Liver (tissue), 9 donors: ENCODE data around the gene F8. TPM values are rescaled to one million over a fixed set of nuclear protein-coding genes. Genes with fewer than 3 reads are reported as not detected.

Experiments used
- DNase-seq: peaks from one replicate; pipeline ENCODE4 v3.0.0-alpha.2; 2017; ENCODE audit warnings: low spot score
- H3K27ac ChIP-seq, 2 donors: one replicate each; pipeline ENCODE4 v1.7.0; 2013; ENCODE audit warnings: inconsistent platforms in 2 of 2, low read length in 2 of 2, control low read depth in 1 of 2, low read depth in 1 of 2, mild to moderate bottlenecking in 1 of 2
- H3K27me3 ChIP-seq, 4 donors: one replicate each; pipeline versions ENCODE4 v1.6.1 to v1.7.0; 2013; ENCODE audit warnings: low read length in 3 of 4, inconsistent platforms in 1 of 4, mild to moderate bottlenecking in 1 of 4, moderate library complexity in 1 of 4; ENCODE audit not compliant: control insufficient read depth in 4 of 4, insufficient read depth in 4 of 4
- H3K36me3 ChIP-seq, 4 donors: one replicate each; pipeline versions ENCODE4 v1.6.1 to v1.7.0; 2013; ENCODE audit warnings: low read length in 3 of 4, mild to moderate bottlenecking in 3 of 4, low read depth in 1 of 4, moderate library complexity in 1 of 4; ENCODE audit not compliant: control insufficient read depth in 4 of 4, insufficient read depth in 3 of 4
- H3K4me1 ChIP-seq, 4 donors: one replicate each; pipeline versions ENCODE4 v1.6.1 to v1.7.0; 2013; ENCODE audit warnings: low read length in 3 of 4, mild to moderate bottlenecking in 3 of 4, moderate library complexity in 1 of 4; ENCODE audit not compliant: control insufficient read depth in 4 of 4, insufficient read depth in 4 of 4
- H3K4me3 ChIP-seq, 3 donors: one replicate each; pipeline versions ENCODE4 v1.6.1 to v1.7.0; 2013; ENCODE audit warnings: low read length in 3 of 3, control low read depth in 1 of 3, low read depth in 1 of 3, mild to moderate bottlenecking in 1 of 3
- H3K9ac ChIP-seq, 2 donors: one replicate each; pipeline ENCODE4 v1.7.0; 2013; ENCODE audit warnings: low read length in 2 of 2, mild to moderate bottlenecking in 2 of 2, moderate library complexity in 2 of 2, control low read depth in 1 of 2, low read depth in 1 of 2
- H3K9me3 ChIP-seq, 4 donors: one replicate each; pipeline versions ENCODE4 v1.6.1 to v1.7.0; 2013; ENCODE audit warnings: low read length in 3 of 4; ENCODE audit not compliant: control insufficient read depth in 4 of 4
- EGR1 ChIP-seq, 2 donors: IDR thresholded peaks; 2 replicates each; pipeline ENCODE4 v1.6.1; 2016 to 2018; ENCODE audit warnings: antibody characterized with exemption in 2 of 2, low read depth in 2 of 2
- FOXA1 ChIP-seq: IDR thresholded peaks from 2 replicates; pipeline ENCODE4 v1.6.1; 2016; ENCODE audit warnings: antibody characterized with exemption
- GABPA ChIP-seq, 2 donors: IDR thresholded peaks in 1 of 2; conservative IDR thresholded peaks in 1 of 2; 2 replicates each; pipeline ENCODE4 v1.6.1; 2016; ENCODE audit warnings: antibody characterized with exemption in 2 of 2, mild to moderate bottlenecking in 1 of 2, moderate library complexity in 1 of 2
- HNF4A ChIP-seq, 2 donors: conservative IDR thresholded peaks; 2 replicates each; pipeline ENCODE4 v1.6.1; 2016; ENCODE audit warnings: antibody characterized with exemption in 2 of 2, mild to moderate bottlenecking in 2 of 2
- HNF4G ChIP-seq: IDR thresholded peaks from 2 replicates; pipeline ENCODE4 v1.6.1; 2016; ENCODE audit warnings: antibody characterized with exemption
- JUND ChIP-seq, 2 donors: IDR thresholded peaks; 2 replicates each; pipeline ENCODE4 v1.6.1; 2016; ENCODE audit warnings: antibody characterized with exemption in 2 of 2
- NR2F2 ChIP-seq: IDR thresholded peaks from 2 replicates; pipeline ENCODE4 v1.6.1; 2016; ENCODE audit warnings: antibody characterized with exemption
- RXRA ChIP-seq, 2 donors: IDR thresholded peaks; 2 replicates each; pipeline ENCODE4 v1.6.1; 2017 to 2018; ENCODE audit warnings: antibody characterized with exemption in 2 of 2, mild to moderate bottlenecking in 1 of 2
- SP1 ChIP-seq: IDR thresholded peaks from 2 replicates; pipeline ENCODE4 v1.6.1; 2018; ENCODE audit warnings: antibody characterized with exemption, mild to moderate bottlenecking
- TAF1 ChIP-seq: conservative IDR thresholded peaks from 2 replicates; pipeline ENCODE4 v1.6.1; 2016; ENCODE audit warnings: antibody characterized with exemption, mild to moderate bottlenecking
- YY1 ChIP-seq: IDR thresholded peaks from 2 replicates; pipeline ENCODE4 v1.6.1; 2016; ENCODE audit warnings: antibody characterized with exemption, mild to moderate bottlenecking
- ZBTB33 ChIP-seq: IDR thresholded peaks from 2 replicates; pipeline ENCODE4 v1.6.1; 2016; ENCODE audit warnings: antibody characterized with exemption
- WGBS: extraction: QIAGEN DNeasy Blood & Tissue Kit; methylation state at CpG from one replicate; pipeline ENCODE4 v1.1.7; 2013; 5-methylcytosine and 5-hydroxymethylcytosine counted together
- polyA plus RNA-seq, 2 donors: library from polyadenylated mRNA; stranded (reverse) in 1 of 2; unstranded in 1 of 2; fragments of 200-250 nt in 1 of 2; fragments of >200 nt in 1 of 2; fragmentation: Nextera tagmentation in 1 of 2; extraction: Ambion mirVana in 1 of 2; gene quantifications; one replicate each; pipeline versions ENCODE4 v1.2.1 to v1.2.3, GENCODE V29; 2013 to 2015
- total RNA-seq, 2 donors: library from RNA; depleted of rRNA; stranded (reverse); fragments of >200 nt; gene quantifications; one replicate each; pipeline ENCODE4 v1.2.3, GENCODE V29; 2014
- TF ChIP-seq, protein P1 (sequence below): IDR thresholded peaks from 2 replicates; pipeline ENCODE4 v1.6.1; 2016; ENCODE audit warnings: antibody characterized with exemption, mild to moderate bottlenecking
- TF ChIP-seq, protein P2 (sequence below): fragments of 150-350 bp; IDR thresholded peaks from 2 replicates; pipeline ENCODE4 v1.5.1; 2017; ENCODE audit warnings: improper control_type of control experiment, low read depth, low read length; ENCODE audit not compliant: missing input control
- TF ChIP-seq, protein P3 (sequence below): IDR thresholded peaks from 2 replicates; pipeline ENCODE4 v1.6.1; 2016; ENCODE audit warnings: antibody characterized with exemption
- donor health status: healthy.
- donor health status: healthy.
- donor health status: healthy.
- donor health status: healthy.
- donor health status: healthy.

Gene F8
- total RNA-seq (10 to 100 TPM in 1 of 2 donors, 1 to 10 TPM in 1; 8.0 to 22.3 TPM), polyA plus RNA-seq (10 to 100 TPM; 11.1 to 16.5 TPM)

DNA sequence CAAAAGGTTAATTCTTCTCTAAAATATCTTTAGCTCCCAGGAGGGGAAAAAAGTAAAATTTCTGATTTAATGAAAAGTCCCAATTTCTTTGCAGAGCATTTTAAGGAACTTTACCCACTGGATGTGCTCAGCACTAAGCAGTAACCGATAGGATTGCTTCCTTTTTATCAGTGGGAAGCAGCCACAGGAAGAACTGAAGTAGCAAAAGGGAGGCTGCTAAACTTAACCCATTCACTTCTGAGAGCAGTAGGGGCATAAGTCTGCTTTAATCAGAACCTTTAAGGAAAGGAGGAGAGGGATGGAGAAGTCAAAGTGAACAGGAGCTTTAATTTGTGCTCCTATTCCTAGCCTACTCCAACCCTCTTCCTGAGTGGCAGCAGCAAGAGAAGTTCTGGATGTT lies at the start of gene F8:
TSS of gene F8 (minus strand) at position 139 of the 400 bp plus-strand sequence. CDS start 171 bp downstream, outside the sequence.
- Histone ChIP-seq H3K36me3 (no peaks in the 10 kb centered on the region), H3K9me3 (no peaks in the 10 kb centered on the region), H3K9ac (peak within 1 kb of the TSS in 1 of 2 donors; percentile 36), H3K4me3 (peak within 1 kb of the TSS in 1 of 3 donors; percentile 35), H3K27me3 (no peaks in the 10 kb centered on the region), H3K27ac (no peak within 1 kb of the TSS), H3K4me1 (no peaks in the 10 kb centered on the region)
- TF ChIP-seq, protein P1, sequence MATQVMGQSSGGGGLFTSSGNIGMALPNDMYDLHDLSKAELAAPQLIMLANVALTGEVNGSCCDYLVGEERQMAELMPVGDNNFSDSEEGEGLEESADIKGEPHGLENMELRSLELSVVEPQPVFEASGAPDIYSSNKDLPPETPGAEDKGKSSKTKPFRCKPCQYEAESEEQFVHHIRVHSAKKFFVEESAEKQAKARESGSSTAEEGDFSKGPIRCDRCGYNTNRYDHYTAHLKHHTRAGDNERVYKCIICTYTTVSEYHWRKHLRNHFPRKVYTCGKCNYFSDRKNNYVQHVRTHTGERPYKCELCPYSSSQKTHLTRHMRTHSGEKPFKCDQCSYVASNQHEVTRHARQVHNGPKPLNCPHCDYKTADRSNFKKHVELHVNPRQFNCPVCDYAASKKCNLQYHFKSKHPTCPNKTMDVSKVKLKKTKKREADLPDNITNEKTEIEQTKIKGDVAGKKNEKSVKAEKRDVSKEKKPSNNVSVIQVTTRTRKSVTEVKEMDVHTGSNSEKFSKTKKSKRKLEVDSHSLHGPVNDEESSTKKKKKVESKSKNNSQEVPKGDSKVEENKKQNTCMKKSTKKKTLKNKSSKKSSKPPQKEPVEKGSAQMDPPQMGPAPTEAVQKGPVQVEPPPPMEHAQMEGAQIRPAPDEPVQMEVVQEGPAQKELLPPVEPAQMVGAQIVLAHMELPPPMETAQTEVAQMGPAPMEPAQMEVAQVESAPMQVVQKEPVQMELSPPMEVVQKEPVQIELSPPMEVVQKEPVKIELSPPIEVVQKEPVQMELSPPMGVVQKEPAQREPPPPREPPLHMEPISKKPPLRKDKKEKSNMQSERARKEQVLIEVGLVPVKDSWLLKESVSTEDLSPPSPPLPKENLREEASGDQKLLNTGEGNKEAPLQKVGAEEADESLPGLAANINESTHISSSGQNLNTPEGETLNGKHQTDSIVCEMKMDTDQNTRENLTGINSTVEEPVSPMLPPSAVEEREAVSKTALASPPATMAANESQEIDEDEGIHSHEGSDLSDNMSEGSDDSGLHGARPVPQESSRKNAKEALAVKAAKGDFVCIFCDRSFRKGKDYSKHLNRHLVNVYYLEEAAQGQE, result no peak
- TF ChIP-seq HNF4G (no peak), SP1 (no peak), NR2F2 (no peak), FOXA1 (no peak), HNF4A (conservative IDR thresholded peaks at IDR 0.05) (no peak), JUND (IDR thresholded peaks at IDR 0.05) (no peak), GABPA (IDR thresholded peaks at IDR 0.05 in 1 of 2, conservative IDR thresholded peaks at IDR 0.05 in 1 of 2) (no peak), TAF1 (no peak), RXRA (IDR thresholded peaks at IDR 0.05) (no peak), EGR1 (IDR thresholded peaks at IDR 0.05; ENCODE audit: low read depth in 2 of 2) (no peak), YY1 (no peak)
- TF ChIP-seq, protein P2, sequence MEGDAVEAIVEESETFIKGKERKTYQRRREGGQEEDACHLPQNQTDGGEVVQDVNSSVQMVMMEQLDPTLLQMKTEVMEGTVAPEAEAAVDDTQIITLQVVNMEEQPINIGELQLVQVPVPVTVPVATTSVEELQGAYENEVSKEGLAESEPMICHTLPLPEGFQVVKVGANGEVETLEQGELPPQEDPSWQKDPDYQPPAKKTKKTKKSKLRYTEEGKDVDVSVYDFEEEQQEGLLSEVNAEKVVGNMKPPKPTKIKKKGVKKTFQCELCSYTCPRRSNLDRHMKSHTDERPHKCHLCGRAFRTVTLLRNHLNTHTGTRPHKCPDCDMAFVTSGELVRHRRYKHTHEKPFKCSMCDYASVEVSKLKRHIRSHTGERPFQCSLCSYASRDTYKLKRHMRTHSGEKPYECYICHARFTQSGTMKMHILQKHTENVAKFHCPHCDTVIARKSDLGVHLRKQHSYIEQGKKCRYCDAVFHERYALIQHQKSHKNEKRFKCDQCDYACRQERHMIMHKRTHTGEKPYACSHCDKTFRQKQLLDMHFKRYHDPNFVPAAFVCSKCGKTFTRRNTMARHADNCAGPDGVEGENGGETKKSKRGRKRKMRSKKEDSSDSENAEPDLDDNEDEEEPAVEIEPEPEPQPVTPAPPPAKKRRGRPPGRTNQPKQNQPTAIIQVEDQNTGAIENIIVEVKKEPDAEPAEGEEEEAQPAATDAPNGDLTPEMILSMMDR, result no peak
- TF ChIP-seq, protein P3, sequence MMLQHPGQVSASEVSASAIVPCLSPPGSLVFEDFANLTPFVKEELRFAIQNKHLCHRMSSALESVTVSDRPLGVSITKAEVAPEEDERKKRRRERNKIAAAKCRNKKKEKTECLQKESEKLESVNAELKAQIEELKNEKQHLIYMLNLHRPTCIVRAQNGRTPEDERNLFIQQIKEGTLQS, result no peak
- no peak for DNase-seq
- 36% methylated on average over 1 of the region's 1 CpG for WGBS

- DNase-seq, result no peak
- Histone ChIP-seq H3K9ac (peak overlapping the region; percentile 43 to 72), H3K9me3 (no peaks in the 10 kb centered on the region), H3K4me1 (peaks cover 3 to 7% (median 4%) of the 10 kb centered on the region in 4 donors), H3K27ac (peak overlapping the region; percentile 76 to 78), H3K4me3 (peak overlapping the region; percentile 68 to 92 (median 73)), H3K27me3 (no peaks in the 10 kb centered on the region), H3K36me3 (peaks cover 0 to 4% (median 0%) of the 10 kb centered on the region in 4 donors)
- TF ChIP-seq NR2F2 (no peak), RXRA (IDR thresholded peaks at IDR 0.05) (no peak), HNF4A (conservative IDR thresholded peaks at IDR 0.05) (no peak), SP1 (no peak), EGR1 (IDR thresholded peaks at IDR 0.05; ENCODE audit: low read depth in 2 of 2) (no peak), GABPA (IDR thresholded peaks at IDR 0.05 in 1 of 2, conservative IDR thresholded peaks at IDR 0.05 in 1 of 2) (no peak), TAF1 (peak; percentile 8), ZBTB33 (no peak)
- WGBS, result 1% methylated on average over 25 of the region's 25 CpGs
These were observed 49.3 kb upstream of the F8 start for GRCh38 chrX:155071694-155072280.
